Measurements from ENCODE around the gene PRKG2. TPM values are rescaled to one million over a fixed set of nuclear protein-coding genes. Genes with fewer than 3 reads are reported as not detected.
A peak's percentile ranks its signal among the peaks of the same experiment; 100 is the strongest.

Gene PRKG2
- total and polyA plus RNA-seq, 4 donors = 0.13 to 2.5 (median 0.23) TPM

DNA sequence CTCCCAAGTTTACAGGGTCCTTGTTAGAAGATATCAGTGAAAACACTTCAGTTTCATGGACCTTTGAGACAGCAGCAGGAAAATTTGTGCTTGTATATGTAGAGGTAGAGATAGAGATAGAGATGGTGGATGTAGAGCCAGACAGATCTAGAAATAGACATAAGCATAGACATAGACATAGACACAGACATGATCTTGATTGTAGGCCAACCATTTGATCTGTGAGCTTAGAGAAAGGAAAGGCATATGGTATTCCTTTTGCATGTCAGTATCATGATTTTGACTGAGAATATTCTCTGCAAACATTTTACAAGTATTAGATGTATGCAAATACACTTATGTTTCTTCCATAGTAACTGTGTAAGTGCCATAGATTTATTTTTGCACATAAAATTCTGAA is 65.0 kb downstream of the PRKG2 start:
- DNase-seq = no peak
- no peak for ATAC-seq (ENCODE audit: low FRiP score)
- Histone ChIP-seq H3K9me3 (ENCODE audit: control insufficient read depth, low read length) (no peaks in the 10 kb centered on the region), H3K27ac (ENCODE audit: low read depth in 1 of 2, low read length in 2 of 2) (no peak overlapping the region), H3K36me3 (ENCODE audit: control insufficient read depth in 1 of 2, insufficient read depth in 2 of 2, low read length in 1 of 2) (no peaks in the 10 kb centered on the region), H3K27me3 (ENCODE audit: control insufficient read depth in 1 of 2, insufficient read depth in 2 of 2, low read length in 1 of 2) (no peaks in the 10 kb centered on the region), H3K4me1 (ENCODE audit: control insufficient read depth in 1 of 2, insufficient read depth in 2 of 2, low read length in 2 of 2) (no peaks in the 10 kb centered on the region), H3K4me3 (ENCODE audit: low read length in 2 of 2) (no peak overlapping the region)
- intact Hi-C loops (cut with DNase I) = no loop called here

DNA sequence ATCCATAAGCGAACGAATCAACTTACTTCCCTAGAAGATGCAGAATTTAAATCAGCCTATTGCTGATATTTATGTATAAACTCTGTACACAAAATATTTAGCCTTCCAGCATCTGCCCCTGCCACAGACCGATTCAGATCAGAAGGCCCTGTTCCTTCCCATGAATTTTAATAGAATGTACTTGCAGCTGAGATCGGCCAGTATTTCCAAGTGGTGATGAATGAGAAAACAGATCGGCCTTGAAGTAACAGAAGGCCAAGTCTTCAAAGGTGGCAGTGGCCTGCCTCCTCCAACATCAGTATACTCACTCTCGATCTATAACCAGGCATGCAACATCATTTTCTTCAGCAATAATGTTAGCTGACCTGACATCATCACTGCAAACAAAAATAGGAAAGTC is 66.4 kb downstream of the PRKG2 start:
- no peaks in the 10 kb centered on the region for H3K9me3 ChIP-seq (ENCODE audit: control insufficient read depth, low read length)
- no peaks in the 10 kb centered on the region for H3K4me1 ChIP-seq (ENCODE audit: control insufficient read depth in 1 of 2, insufficient read depth in 2 of 2, low read length in 2 of 2)
- no peaks in the 10 kb centered on the region for H3K27me3 ChIP-seq (ENCODE audit: control insufficient read depth in 1 of 2, insufficient read depth in 2 of 2, low read length in 1 of 2)
- intact Hi-C loops (cut with DNase I) = no loop called here
- H3K27ac ChIP-seq (ENCODE audit: low read depth in 1 of 2, low read length in 2 of 2) = no peak overlapping the region
- no peak overlapping the region for H3K4me3 ChIP-seq (ENCODE audit: low read length in 2 of 2)
- ATAC-seq (ENCODE audit: low FRiP score) (no peak), DNase-seq (no peak)
- no peaks in the 10 kb centered on the region for H3K36me3 ChIP-seq (ENCODE audit: control insufficient read depth in 1 of 2, insufficient read depth in 2 of 2, low read length in 1 of 2)
- WGBS, 2 donors = 60 to 67% methylated on average over 6 of the region's 6 CpGs

DNA sequence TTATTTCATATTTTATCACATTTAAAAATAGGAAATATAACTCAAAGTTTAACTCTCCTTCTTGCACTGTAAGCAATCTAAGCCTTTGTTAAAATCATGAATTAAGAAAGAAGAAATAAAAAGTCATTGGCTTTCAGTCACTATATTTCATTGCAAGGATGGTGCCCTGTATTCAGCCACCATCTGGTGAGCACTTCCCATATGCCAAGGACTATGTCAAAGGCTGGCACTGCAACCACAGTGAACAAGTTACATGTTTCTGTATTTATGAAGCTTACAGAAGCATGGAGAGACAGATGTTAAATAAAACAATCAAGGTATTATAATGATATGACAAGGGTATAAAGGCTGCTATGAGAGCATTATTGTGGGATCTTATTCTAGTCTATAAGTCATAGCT is 68.6 kb downstream of the PRKG2 start:
- ATAC-seq (ENCODE audit: low FRiP score) = no peak
- Histone ChIP-seq H3K27me3 (ENCODE audit: control insufficient read depth in 1 of 2, insufficient read depth in 2 of 2, low read length in 1 of 2) (no peaks in the 10 kb centered on the region), H3K27ac (ENCODE audit: low read depth in 1 of 2, low read length in 2 of 2) (no peak overlapping the region), H3K36me3 (ENCODE audit: control insufficient read depth in 1 of 2, insufficient read depth in 2 of 2, low read length in 1 of 2) (no peaks in the 10 kb centered on the region), H3K4me3 (ENCODE audit: low read length in 2 of 2) (no peak overlapping the region), H3K4me1 (ENCODE audit: control insufficient read depth in 1 of 2, insufficient read depth in 2 of 2, low read length in 2 of 2) (no peaks in the 10 kb centered on the region), H3K9me3 (ENCODE audit: control insufficient read depth, low read length) (no peaks in the 10 kb centered on the region)
- DNase-seq = no peak
- intact Hi-C loops (cut with DNase I) = no loop called here

DNA sequence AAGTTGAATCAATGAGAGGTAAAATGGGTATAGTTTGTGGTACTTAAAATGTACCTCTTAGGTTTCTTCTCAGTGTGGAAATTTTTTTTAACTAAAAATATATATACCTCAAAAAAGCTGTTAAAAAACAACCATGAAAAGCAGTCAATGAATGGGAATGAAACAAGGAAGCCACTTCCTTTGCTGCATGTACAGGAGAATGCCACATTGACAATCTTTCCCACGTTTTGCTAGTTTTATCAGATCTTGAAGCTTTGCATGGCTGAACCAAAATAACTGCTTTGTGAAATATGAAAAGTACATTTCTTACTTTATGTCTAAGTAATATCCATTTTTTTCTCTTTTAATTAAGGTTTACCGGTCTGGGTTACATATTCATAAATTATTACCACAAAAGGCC is 71.8 kb downstream of the PRKG2 start:
- no peak overlapping the region for H3K27ac ChIP-seq (ENCODE audit: low read depth in 1 of 2, low read length in 2 of 2)
- intact Hi-C loops (cut with DNase I) = no loop called here

DNA sequence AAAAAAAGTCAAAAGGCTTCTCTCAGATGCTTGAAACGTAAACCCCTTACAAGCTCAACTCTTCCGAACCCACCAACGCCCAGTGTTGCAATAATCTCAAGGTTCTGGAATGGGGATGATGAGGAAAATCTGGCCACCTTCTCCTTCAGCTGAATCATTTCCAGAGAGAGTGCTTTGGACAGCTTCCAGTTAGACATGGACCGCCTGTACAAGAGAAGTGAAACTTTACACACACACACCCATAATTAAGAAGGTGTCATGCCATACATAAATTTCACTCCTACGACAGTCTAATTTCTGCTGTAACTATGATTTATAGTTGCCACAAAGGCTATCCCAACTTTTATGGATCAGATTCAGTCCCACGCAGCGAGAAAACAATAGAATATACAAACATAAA is 72.3 kb downstream of the PRKG2 start:
- Histone ChIP-seq H3K27me3 (ENCODE audit: control insufficient read depth in 1 of 2, insufficient read depth in 2 of 2, low read length in 1 of 2) (no peaks in the 10 kb centered on the region), H3K4me1 (ENCODE audit: control insufficient read depth in 1 of 2, insufficient read depth in 2 of 2, low read length in 2 of 2) (no peaks in the 10 kb centered on the region), H3K36me3 (ENCODE audit: control insufficient read depth in 1 of 2, insufficient read depth in 2 of 2, low read length in 1 of 2) (no peaks in the 10 kb centered on the region), H3K4me3 (ENCODE audit: low read length in 2 of 2) (no peak overlapping the region), H3K27ac (ENCODE audit: low read depth in 1 of 2, low read length in 2 of 2) (no peak overlapping the region), H3K9me3 (ENCODE audit: control insufficient read depth, low read length) (no peaks in the 10 kb centered on the region)
- DNase-seq (no peak), ATAC-seq (ENCODE audit: low FRiP score) (peak; percentile 44)
- intact Hi-C loops (cut with DNase I) = no loop called here
- 52 to 64% methylated on average over 7 of the region's 7 CpGs for WGBS, 2 donors

More for the DNA sequence above, 71.8 kb downstream of the PRKG2 start:
- Histone ChIP-seq H3K4me3 (ENCODE audit: low read length in 2 of 2) (no peak overlapping the region), H3K4me1 (ENCODE audit: control insufficient read depth in 1 of 2, insufficient read depth in 2 of 2, low read length in 2 of 2) (no peaks in the 10 kb centered on the region), H3K9me3 (ENCODE audit: control insufficient read depth, low read length) (no peaks in the 10 kb centered on the region), H3K27me3 (ENCODE audit: control insufficient read depth in 1 of 2, insufficient read depth in 2 of 2, low read length in 1 of 2) (no peaks in the 10 kb centered on the region), H3K36me3 (ENCODE audit: control insufficient read depth in 1 of 2, insufficient read depth in 2 of 2, low read length in 1 of 2) (no peaks in the 10 kb centered on the region)
- DNase-seq (no peak), ATAC-seq (ENCODE audit: low FRiP score) (no peak)
- 61 to 62% methylated on average over 2 of the region's 2 CpGs for WGBS, 2 donors

DNA sequence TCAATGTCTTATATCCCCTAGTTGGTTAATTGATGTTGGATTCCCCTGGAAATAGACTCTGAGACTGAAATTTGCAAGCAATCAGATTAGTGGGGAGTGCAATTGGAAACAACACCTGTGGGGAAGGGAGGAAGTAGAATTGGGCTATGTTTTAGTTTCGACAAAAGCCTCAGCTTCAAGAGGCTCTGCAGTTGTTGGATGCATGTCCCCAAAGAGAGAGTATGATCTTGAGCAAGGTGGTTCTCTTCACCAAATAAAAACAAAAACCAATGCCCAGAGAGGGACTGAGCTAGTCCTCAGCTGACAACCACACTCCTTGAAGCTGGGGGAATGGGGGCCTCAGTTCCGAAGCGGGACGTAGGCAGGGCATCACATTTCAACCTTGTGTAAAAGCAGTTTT is 77.1 kb downstream of the PRKG2 start:
- 97 to 99% methylated on average over 4 of the region's 4 CpGs for WGBS, 2 donors
- Histone ChIP-seq H3K9me3 (ENCODE audit: control insufficient read depth, low read length) (no peaks in the 10 kb centered on the region), H3K4me1 (ENCODE audit: control insufficient read depth in 1 of 2, insufficient read depth in 2 of 2, low read length in 2 of 2) (no peaks in the 10 kb centered on the region), H3K4me3 (ENCODE audit: low read length in 2 of 2) (no peak overlapping the region), H3K27ac (ENCODE audit: low read depth in 1 of 2, low read length in 2 of 2) (no peak overlapping the region), H3K36me3 (ENCODE audit: control insufficient read depth in 1 of 2, insufficient read depth in 2 of 2, low read length in 1 of 2) (no peaks in the 10 kb centered on the region), H3K27me3 (ENCODE audit: control insufficient read depth in 1 of 2, insufficient read depth in 2 of 2, low read length in 1 of 2) (no peaks in the 10 kb centered on the region)
- intact Hi-C loops (cut with DNase I) = no loop called here
- DNase-seq = no peak
- ATAC-seq (ENCODE audit: low FRiP score) = no peak

DNA sequence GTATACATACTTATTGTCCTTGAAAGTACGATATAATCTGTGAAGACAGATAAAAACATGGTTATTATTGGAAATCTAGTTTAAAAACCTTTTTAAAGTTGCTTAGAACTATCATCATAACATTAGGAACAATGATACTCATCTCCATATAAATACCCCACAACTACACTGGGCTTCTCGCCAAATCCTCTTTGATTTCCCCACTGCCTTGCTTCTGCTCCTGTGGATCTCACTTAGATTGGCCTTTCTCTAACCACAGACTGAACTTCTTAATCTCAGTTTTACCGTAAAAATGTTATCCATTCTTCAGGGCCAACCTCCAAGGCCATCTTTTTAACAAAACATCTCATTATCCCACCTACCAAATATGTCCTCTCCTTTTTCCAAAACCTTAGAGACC is 77.6 kb downstream of the PRKG2 start:
- 90 to 99% methylated on average over 3 of the region's 3 CpGs for WGBS, 2 donors
- Histone ChIP-seq H3K9me3 (ENCODE audit: control insufficient read depth, low read length) (no peaks in the 10 kb centered on the region), H3K4me3 (ENCODE audit: low read length in 2 of 2) (no peak overlapping the region), H3K4me1 (ENCODE audit: control insufficient read depth in 1 of 2, insufficient read depth in 2 of 2, low read length in 2 of 2) (no peaks in the 10 kb centered on the region), H3K27ac (ENCODE audit: low read depth in 1 of 2, low read length in 2 of 2) (no peak overlapping the region), H3K27me3 (ENCODE audit: control insufficient read depth in 1 of 2, insufficient read depth in 2 of 2, low read length in 1 of 2) (no peaks in the 10 kb centered on the region), H3K36me3 (ENCODE audit: control insufficient read depth in 1 of 2, insufficient read depth in 2 of 2, low read length in 1 of 2) (no peaks in the 10 kb centered on the region)
- ATAC-seq (ENCODE audit: low FRiP score) = no peak
- no peak for DNase-seq
- intact Hi-C loops (cut with DNase I) = no loop called here

DNA sequence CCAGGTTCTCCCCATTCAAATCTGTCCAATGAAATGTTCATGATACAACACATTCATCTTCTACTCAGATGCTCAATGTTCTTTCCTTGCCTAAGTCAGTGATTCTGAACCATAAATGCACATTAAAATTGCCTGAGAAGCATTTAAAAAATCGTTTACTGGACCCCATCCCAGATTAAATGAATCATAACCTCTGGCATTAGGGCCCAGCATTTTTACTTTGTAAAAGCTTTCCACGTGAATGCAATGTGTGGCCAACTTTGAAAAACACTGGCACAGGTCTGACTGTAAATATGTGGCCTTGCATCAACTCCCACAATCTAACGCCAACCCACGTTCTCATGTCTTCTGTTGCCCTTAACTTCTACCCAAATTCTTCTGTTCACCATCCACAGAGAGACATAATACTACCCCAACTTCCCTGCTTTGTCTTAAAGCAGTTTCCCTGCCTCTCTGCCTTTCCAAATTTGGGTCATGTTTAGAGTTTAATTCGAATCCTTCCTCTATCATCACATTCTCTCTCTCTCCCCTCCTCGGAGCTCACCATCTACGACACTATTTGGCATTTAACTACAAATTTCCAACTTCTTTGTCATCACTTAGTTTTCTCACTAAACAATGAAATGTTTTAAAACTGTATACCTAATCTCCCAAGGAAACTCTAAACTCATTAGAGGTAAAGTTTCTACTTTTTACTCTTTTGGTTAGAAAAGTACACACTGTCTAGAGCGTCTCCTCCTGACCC is 78.7 kb downstream of the PRKG2 start:
- H3K36me3 ChIP-seq (ENCODE audit: control insufficient read depth in 1 of 2, insufficient read depth in 2 of 2, low read length in 1 of 2) = no peaks in the 10 kb centered on the region
- no peaks in the 10 kb centered on the region for H3K4me1 ChIP-seq (ENCODE audit: control insufficient read depth in 1 of 2, insufficient read depth in 2 of 2, low read length in 2 of 2)
- DNase-seq (peak in 1 of 2 donors; percentile 58), ATAC-seq (ENCODE audit: low FRiP score) (peak; percentile 69)
- intact Hi-C loops (cut with DNase I) = no loop called here
- no peaks in the 10 kb centered on the region for H3K9me3 ChIP-seq (ENCODE audit: control insufficient read depth, low read length)
- H3K27me3 ChIP-seq (ENCODE audit: control insufficient read depth in 1 of 2, insufficient read depth in 2 of 2, low read length in 1 of 2) = no peaks in the 10 kb centered on the region
- peak overlapping the region in 1 of 2 donors; percentile 57 for H3K27ac ChIP-seq (ENCODE audit: low read depth in 1 of 2, low read length in 2 of 2)
- 8 to 9% methylated on average over 8 of the region's 8 CpGs for WGBS, 2 donors
- no peak overlapping the region for H3K4me3 ChIP-seq (ENCODE audit: low read length in 2 of 2)

DNA sequence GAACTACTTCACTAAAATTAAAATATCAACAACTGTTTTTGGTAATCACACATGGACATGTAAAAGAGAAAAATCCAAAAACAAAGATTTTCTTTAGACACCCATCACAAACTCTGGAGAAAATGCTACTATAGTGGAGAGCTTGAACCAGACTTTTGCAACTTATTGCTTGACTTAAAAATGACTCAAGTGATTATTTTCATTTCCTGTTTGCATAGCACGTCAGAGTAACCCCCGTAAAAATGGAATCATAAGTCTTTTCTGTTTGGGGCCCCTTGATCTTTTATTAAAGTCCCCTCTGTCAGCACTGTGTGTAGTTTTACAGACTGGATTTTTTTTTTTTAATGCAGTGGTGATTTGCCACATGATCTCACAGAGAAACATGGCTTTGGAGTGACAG is 79.5 kb downstream of the PRKG2 start:
- 4 to 5% methylated on average over 2 of the region's 2 CpGs for WGBS, 2 donors
- Histone ChIP-seq H3K4me3 (ENCODE audit: low read length in 2 of 2) (no peak overlapping the region), H3K27me3 (ENCODE audit: control insufficient read depth in 1 of 2, insufficient read depth in 2 of 2, low read length in 1 of 2) (no peaks in the 10 kb centered on the region), H3K4me1 (ENCODE audit: control insufficient read depth in 1 of 2, insufficient read depth in 2 of 2, low read length in 2 of 2) (no peaks in the 10 kb centered on the region), H3K27ac (ENCODE audit: low read depth in 1 of 2, low read length in 2 of 2) (no peak overlapping the region), H3K9me3 (ENCODE audit: control insufficient read depth, low read length) (no peaks in the 10 kb centered on the region), H3K36me3 (ENCODE audit: control insufficient read depth in 1 of 2, insufficient read depth in 2 of 2, low read length in 1 of 2) (no peaks in the 10 kb centered on the region)
- ATAC-seq (ENCODE audit: low FRiP score) (no peak), DNase-seq (no peak)
- intact Hi-C loops (cut with DNase I) = no loop called here

Measured in aorta (tissue), 5 donors.